ENCODE measurements around the gene THRSP.

GRCh38 chr11:78069465-78069864 is 5.8 kb downstream of the THRSP start:
- TF ChIP-seq TAF1 (IDR thresholded peaks at IDR 0.05; ENCODE audit: low read depth) = no peak
- TF ChIP-seq EP300 (IDR thresholded peaks at IDR 0.05; ENCODE audit: borderline replicate concordance) = no peak
- no peak for TF ChIP-seq EGR1 (IDR thresholded peaks at IDR 0.05)
- TF ChIP-seq CREB1 (IDR thresholded peaks at IDR 0.05; ENCODE audit: low read depth) = no peak
- no peak for TF ChIP-seq RAD21 (IDR thresholded peaks at IDR 0.05; ENCODE audit: low read depth)
- TF ChIP-seq TEAD4 (IDR thresholded peaks at IDR 0.05) = no peak
- TF ChIP-seq FOXM1 (IDR thresholded peaks at IDR 0.05; ENCODE audit: borderline replicate concordance, low read depth) = no peak
- no peak for TF ChIP-seq CEBPB (IDR thresholded peaks at IDR 0.05)
- peak; percentile 55 for TF ChIP-seq NFIC (IDR thresholded peaks at IDR 0.05)
- no peak for TF ChIP-seq USF1 (IDR thresholded peaks at IDR 0.05)
- no peak for TF ChIP-seq TCF12 (IDR thresholded peaks at IDR 0.05; ENCODE audit: low read depth)
- no peak for TF ChIP-seq REST (IDR thresholded peaks at IDR 0.05; ENCODE audit: low read depth)
- no peak for TF ChIP-seq MAX (IDR thresholded peaks at IDR 0.05)
